ENCODE measurements around the gene IFITM5.

IFITM5 gene

DNA sequence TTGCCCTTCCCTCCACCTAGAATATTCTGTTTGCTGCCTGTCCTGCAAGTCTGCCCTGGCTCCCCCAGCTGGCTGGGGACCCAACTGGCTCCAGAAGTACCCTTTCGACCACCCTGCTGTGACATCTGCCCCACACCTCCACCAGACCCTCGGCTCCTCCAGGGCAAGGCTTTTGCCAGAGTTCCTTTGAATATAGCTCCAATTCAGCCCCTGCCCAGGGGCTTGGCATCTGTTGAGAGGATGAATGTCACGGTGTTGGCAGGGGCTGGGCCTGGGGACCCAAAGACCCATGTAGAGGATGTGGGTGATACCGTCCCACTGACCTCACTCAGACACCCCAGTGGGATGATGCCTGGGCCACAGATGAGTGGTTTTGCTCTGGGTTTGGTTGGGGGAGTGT is 17.2 kb downstream of the IFITM5 start:
- no peak for DNase-seq

DNA sequence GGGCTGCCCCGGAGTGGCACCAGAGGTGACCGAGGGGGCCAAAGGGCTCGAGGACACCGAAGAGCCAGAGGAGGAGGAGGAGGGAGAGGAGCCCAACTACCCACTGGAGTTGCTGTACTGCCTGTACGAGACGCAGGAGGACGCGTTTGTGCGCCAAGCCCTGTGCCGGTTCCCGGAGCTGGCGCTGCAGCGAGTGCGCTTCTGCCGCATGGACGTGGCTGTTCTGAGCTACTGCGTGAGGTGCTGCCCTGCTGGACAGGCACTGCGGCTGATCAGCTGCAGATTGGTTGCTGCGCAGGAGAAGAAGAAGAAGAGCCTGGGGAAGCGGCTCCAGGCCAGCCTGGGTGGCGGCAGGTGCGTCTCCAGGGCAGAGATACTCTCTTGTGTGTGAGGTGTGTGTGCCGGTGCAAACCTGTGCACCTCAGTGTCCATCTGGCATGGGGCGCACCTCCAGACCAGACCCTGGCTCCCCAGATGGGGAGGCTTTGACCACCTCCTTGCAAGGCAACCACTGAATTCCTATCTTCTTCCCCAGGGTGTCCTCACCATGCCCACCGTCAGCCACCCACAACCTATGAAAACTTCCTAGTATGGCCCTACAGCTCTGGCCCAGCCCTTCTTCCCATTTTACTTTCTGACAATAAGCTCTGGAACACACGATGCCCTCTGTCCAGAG is 17.7 kb downstream of the IFITM5 start:
- no peak for DNase-seq

DNA sequence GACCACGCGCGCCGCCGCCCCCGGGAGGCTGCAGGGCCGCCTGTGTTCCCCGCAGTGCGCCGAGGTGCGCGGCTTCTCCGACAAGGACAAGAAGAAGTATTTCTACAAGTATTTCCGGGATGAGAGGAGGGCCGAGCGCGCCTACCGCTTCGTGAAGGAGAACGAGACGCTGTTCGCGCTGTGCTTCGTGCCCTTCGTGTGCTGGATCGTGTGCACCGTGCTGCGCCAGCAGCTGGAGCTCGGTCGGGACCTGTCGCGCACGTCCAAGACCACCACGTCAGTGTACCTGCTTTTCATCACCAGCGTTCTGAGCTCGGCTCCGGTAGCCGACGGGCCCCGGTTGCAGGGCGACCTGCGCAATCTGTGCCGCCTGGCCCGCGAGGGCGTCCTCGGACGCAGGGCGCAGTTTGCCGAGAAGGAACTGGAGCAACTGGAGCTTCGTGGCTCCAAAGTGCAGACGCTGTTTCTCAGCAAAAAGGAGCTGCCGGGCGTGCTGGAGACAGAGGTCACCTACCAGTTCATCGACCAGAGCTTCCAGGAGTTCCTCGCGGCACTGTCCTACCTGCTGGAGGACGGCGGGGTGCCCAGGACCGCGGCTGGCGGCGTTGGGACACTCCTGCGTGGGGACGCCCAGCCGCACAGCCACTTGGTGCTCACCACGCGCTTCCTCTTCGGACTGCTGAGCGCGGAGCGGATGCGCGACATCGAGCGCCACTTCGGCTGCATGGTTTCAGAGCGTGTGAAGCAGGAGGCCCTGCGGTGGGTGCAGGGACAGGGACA is 18.4 kb downstream of the IFITM5 start:
- no peak for DNase-seq

DNA sequence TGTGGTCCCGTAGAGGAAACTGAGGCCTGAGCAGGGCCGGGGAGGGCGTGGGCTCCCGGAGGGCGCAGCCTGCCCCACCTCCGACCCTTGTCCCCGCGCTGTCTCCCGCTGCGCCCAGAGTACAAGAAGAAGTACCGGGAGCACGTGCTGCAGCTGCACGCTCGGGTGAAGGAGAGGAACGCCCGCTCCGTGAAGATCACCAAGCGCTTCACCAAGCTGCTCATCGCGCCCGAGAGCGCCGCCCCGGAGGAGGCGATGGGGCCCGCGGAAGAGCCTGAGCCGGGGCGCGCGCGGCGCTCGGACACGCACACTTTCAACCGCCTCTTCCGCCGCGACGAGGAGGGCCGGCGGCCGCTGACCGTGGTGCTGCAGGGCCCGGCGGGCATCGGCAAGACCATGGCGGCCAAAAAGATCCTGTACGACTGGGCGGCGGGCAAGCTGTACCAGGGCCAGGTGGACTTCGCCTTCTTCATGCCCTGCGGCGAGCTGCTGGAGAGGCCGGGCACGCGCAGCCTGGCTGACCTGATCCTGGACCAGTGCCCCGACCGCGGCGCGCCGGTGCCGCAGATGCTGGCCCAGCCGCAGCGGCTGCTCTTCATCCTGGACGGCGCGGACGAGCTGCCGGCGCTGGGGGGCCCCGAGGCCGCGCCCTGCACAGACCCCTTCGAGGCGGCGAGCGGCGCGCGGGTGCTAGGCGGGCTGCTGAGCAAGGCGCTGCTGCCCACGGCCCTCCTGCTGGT is 19.2 kb downstream of the IFITM5 start:
- no peak for DNase-seq

DNA sequence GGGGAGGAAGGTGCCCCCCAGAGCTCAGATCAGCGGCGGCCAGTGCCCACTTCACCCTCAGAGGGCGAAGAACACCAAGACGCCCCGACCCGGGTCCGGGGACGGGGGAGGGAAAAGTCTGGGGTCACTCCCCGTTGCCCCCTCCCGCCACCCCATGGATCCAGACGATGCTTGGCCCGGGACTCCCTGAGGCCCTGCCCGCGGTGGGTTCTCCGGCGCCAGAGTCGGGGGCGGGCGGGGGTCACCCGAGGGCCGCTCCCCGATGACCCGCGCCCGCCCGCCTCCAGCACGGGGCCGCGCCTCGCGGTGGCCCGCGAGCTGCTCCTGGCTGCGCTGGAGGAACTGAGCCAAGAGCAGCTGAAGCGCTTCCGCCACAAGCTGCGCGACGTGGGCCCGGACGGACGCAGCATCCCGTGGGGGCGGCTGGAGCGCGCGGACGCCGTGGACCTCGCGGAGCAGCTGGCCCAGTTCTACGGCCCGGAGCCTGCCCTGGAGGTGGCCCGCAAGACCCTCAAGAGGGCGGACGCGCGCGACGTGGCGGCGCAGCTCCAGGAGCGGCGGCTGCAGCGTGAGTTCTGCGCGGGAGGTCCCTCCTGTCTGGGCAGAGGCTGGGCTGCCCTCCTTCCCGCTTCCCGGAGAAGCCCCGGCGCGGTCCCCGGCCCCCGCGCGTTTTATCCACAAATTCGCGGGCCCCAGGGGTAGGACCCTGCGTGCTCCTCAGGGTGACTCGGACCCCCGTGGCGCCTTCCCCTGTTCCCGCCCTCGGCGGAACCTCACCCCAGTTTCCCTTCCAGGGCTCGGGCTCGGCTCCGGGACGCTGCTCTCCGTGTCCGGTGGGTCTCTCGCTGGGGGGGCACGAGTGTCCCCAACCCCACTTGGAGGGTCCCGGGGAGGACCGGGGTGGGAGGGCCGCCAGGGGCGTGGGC is 20.0 kb downstream of the IFITM5 start:
- no peak for DNase-seq

DNA sequence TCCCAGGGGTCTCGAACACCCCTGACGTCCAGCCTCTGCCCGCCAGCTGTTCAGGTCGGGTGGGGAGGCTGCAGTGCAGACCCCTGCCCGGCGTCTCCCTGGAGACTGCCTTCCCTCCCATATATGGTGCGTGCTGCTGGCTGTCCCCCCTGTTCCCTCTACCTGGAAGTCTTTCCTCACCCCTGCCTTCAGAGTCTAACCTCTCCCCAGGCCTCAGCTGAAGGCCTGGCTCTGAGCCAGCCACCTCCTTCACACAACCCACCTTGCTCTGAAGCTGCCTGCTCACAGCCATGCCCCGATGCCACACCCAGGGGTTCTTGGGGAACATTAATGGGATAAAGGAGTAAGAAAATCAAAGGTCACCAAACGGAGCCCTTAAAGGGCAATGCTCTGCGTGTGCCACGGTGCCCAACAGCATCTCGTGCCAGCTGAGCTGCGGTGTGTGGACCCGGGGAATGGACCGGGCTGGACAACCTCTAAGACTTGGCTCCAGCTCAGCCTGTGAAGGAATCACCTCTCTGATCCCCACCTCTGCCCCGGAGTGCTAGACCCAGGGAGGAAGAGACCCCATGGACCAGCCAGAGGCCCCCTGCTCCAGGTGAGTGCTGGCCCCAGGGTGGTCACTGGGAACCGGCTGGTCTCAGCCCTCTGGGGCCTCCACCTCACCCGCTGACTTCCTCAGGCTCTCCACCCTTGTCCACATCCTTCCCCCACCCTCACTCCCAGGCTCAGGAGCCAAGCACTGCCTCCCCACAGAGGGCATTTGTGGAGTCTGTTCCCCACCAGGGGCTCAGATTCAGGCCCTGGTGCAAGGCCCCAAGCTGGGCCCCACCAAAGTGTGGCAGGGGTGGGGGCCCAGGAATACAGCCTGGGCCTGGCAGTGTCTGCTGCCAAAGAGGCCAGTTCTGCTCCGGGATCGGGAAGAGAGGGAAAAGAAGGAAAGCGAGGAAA is 21.1 kb downstream of the IFITM5 start, which contains the start of gene NLRP6:
Gene NLRP6, plus strand, starts transcription at position 407 of the 951 bp plus-strand sequence. Its CDS starts 163 bp downstream, at position 570.
- no peak for DNase-seq

DNA sequence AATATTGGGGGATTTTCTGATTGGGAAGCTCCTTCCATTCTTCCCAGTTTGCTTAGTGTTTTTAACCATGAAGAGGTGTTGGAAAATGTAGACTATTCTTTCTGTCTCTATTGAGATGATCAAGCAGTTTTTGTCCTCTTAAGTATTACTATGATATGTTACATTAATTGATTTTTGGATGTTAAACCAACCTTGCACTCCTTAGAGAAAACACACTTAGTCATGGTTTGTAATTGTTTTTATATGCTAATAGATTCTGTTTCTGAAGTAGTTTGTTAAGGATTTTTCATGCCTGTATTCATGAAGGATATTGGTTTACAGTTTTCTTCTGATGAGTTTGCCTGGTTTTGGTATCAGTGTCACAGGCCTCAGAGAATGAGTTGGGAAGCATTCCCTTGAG is 23.1 kb downstream of the IFITM5 start:
- no peak for DNase-seq

DNA sequence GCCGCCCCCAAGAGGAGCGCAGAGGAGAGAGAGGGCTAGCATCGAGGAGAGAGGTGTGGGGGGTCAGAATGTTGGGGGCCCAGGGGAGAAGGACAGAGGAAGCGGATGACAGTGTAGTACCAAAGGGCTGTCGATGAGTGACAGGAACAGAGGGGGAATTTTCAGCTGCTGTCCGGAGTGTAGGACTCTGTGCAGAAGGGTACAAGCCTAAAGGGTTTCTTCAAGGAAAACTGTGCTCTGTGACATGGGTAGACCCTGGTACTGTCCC is 26.5 kb downstream of the IFITM5 start:
- DNase-seq: no peak

DNA sequence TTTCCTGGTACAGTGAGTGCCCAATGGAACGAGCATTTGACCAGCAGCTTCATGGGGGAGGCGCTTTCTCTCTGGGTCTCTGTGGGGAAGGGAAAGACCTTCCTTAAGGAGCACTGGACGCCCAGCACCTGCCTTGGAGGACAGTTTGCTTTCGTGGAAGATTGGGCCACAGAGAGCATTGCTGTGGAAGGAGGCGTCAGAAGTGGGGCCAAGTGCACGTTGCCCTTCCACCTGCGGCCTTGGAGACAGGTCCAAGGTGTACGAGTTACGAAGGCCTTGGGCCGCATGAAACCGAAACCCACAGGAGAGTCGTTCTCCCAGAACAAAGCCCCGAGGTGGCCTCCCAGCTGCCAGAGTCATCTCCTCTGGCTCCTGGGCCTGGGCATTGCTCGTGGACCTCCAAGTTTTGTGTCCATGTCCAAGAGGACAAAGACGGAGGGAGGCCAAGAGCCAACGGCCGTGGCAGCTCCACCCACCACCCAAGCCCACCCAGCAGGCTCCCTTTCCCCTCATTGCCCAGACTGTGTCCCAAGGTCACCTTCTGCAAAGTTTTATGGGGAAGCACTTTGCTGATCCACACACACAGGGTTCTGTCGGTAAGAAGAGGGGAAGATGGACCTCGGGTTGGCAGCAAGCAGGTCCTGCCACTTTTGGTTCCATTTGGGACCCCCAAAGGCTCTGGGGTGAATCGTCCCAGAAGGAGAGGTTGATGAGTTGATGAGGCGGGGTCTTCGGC is 27.0 kb downstream of the IFITM5 start:
- DNase-seq: no peak

DNA sequence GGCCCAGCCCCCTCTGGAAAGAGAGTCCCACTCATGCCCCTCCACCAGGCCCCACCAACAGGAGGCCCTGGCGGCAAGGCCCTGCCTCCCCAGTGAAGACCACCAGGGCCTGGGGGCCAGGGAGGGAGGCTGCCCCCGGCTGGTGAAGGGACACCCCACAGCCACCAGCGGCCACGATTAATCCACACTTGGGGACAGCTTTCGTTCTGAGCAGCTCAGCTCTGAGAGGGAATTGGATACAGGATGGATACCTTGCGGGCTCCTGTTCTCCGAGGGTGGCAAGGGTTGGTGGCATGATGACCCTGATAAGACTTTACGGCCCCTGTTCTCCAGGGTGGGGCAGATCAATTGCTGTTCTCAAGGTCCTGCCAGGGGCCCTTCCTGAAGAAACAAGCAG is 28.0 kb downstream of the IFITM5 start:
- DNase-seq: no peak

DNA sequence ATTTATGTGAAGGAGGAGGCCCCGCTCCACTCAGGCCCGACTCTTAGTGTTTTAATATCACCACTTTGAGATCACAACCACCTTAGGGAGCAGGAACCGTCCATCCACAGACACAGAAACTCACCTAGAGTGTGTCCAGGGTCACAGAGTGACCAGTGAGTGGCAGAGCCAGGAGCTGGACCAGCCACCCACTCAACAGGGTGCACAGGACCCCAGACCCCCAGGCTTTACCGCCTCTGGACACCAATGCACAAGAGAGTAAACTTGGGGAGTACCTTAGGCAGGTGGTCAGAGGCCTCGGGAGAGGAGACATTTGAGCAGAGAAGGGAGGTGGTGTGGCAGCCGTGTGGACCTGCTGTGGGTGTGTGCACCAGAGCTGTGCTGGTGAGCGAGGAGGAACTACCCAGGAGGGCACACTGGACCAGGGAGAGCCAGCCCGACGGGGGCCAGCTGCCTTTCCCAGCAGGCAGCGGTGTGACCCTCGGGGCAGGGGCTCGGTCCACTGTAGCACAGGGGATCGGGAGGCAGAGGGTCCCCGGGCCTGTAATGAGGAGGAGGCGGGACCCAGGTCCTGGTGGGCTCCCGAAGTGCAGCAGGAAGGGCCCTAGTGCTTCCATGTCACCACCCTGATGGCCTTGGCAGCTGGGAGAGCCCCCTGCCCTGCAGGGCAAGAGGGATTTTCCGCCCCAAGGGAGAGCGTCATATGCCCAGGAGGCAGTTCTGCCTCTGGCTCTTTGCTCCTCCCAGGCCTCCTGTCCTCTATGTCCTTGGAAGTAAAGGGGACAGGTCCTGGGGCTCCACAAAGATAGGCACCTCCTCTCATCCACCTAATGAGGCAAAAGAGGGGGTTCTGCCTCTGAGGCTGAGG is 28.6 kb downstream of the IFITM5 start:
- no peak for DNase-seq

DNA sequence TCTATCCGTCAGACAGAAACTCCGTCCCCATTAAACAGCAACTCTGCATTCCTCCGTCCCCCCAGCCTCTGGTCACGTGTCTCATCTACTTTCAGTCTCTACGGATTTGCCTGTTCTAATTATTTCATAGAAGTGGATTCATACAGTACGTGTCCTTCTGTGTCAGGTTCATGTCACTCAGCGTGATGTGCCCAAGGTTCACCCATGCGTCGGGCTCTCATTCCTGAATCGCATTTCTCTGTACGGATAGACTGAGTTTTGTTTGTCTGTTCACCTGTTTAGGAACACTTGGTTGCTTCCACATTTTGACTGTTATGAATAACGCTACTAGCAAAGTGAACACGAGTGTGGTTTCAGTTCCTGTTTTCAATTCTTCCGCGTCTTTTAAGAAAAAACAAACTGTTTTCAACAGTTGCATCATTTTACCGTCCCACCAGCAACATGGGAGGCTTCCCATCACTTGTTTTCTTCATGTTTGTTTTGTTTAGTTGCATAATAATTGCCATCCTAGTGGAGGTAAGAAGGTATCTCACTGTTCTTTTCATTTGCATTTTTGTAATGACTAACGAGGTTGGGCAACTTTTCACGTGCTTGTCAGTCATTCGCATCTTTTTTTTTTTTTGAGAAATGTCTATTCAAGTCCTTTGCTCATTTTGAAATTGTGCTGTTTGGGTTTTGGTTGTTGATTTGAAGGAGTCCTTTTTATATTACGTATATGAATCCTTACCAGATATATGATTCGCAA is 30.0 kb downstream of the IFITM5 start:
- no peak for DNase-seq

DNA sequence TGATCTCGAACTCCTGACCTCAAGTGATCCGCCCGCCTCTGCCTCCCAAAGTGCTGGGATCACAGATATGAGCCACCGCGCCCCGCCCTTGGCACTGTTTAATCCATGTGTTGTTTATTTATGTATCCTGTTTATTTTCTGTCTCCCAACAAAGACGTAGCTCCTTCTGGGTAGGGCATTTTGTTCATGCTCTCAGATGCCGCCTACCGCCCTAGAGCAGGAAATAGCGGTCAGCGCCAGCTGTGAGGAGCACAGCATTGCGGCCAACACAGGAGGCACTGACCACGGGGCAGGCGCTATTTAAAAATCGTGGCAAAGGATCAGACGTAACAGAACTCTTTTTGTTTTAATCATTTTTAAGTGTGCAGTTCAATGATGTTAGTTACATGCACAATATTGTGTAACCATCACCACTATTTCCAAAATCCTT is 30.6 kb downstream of the IFITM5 start:
- peak; percentile 24 for DNase-seq

DNA sequence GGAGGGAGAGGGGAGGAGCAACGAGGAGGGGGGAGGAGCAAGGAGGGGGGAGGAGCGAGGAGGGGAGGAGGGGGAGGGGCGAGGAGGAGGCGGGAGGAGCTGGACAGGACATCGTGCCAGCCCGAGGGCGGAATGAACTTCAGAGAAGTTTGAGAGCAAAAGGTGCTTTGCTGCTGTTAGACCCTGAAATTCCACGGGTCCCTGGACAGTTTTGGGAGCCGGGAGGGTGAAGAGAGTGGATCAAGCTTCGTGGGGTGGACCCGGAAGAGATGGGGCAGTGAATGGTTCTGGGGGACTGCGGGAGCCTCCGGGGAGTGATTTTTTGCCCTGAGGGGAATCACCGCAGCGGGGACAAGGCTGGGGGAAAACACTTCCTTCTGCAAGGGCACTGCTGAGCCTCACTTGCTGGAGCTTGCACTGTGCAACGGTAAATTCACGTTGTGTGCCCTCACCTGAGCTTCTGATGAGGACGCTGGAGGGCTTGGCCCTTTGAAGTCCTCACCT is 31.8 kb downstream of the IFITM5 start:
- DNase-seq: no peak

DNA sequence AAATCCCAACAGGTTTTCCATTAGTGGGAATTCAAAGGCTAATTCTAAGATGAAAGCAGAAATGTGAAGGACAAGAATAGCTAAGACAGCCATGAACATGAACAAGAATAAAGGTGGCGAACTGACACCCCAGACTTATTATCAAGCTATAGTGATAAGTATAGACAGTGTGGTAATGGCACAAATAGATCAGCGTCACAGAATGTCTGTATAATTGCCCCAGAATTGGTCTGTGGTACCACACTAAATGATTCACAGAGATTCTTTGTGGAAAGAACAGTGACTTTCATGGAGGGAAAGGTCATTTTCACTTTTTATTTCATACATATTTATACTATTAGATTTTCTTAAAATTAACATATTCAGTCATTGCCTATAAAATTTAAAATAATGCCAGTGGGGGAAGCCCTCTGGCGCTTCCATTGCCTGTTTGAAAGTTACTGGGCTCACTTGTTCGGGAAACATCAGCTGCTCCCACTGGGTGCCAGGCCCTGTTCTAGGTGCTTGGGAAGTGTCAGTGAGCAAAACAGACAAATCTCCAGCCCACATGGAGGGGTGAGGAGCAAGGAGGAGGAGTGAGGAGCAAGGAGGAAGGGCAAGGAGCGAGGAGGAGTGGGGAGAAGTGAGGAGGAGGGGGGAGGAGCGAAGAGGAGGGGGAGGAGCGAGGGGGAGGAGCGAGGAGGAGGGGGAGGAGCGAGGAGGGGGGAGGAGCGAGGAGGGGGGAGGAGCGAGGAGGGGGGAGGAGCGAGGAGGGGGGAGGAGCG is 32.5 kb downstream of the IFITM5 start:
- DNase-seq: no peak

DNA sequence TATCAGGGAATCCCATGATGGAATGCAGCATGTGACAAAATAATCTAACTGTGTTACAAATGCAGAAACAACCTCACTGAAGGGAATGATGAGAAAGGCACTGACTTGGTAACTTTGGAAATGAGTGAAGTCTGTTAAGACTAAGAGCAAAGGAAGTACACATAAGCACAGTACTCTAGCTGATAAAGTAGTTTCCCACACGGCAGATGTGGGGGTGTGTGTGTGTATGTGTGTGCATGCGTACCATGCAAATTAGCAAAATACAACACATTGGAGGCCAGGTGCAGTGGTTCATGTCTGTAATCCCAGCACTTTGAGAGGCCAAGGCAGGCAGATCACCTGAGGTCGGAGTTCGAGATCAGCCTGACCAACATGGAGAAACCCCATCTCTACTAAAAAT is 37.7 kb downstream of the IFITM5 start:
- no peak for DNase-seq

DNA sequence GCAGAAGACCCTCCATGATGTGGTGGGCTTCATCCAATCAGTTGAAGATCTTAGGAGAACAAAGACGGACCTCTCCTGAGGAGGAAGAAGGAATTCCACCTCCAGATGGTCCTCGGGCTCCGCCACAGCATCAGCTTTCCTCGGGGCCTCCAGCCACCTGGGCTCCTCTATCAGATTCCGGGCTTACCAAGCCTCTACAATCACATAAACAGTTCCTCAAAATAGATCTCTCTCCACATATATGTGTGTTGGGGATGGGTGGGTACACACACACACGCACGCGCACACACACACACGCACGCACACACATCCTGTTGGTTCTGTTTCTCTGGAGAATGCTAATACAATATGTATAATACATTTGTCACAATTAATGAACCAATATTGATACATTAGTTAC is 39.9 kb downstream of the IFITM5 start:
- DNase-seq: no peak
